HepG2 (cell line): ENCODE data around the gene MAFF. TPM values are rescaled to one million over a fixed set of nuclear protein-coding genes. Genes with fewer than 3 reads are reported as not detected.
A peak's percentile ranks its signal among the peaks of the same experiment; 100 is the strongest.

Source experiments
- AGO2 ChIP-seq: fragments of 200-400 bp; formaldehyde crosslinking; optimal IDR thresholded peaks from 2 replicates; pipeline ENCODE3; 2017; ENCODE audit warnings: mild to moderate bottlenecking, low read depth, low read length, moderate library complexity
- BCL6 ChIP-seq: IDR thresholded peaks from 2 replicates; pipeline ENCODE4 v1.6.1; 2016; ENCODE audit warnings: missing genetic modification reagents, missing compliant biosample characterization
- CCAR2 ChIP-seq: fragments of 200-400 bp; formaldehyde crosslinking; optimal IDR thresholded peaks from 2 replicates; pipeline ENCODE3; 2018; ENCODE audit warnings: low read depth, mild to moderate bottlenecking, low read length, moderate library complexity
- FOXA1 ChIP-seq, 2 experiments: fragments of 450-650 bp in 1 of 2; sonication (generic) in 1 of 2; formaldehyde crosslinking in 1 of 2; IDR thresholded peaks; 2 replicates each; pipeline versions ENCODE4 v1.4.0 to v1.6.1; 2016 to 2020; ENCODE audit warnings: missing genetic modification reagents in 1 of 2
- FOXO4 ChIP-seq: sonication (generic); formaldehyde crosslinking; conservative IDR thresholded peaks from 2 replicates; pipeline ENCODE4 v1.8.1; 2023; ENCODE audit warnings: missing genetic modification reagents
- HDAC1 ChIP-seq: sonication (generic); formaldehyde crosslinking; IDR thresholded peaks from 2 replicates; pipeline ENCODE4 v1.5.1; 2020; ENCODE audit warnings: mild to moderate bottlenecking, missing genetic modification reagents
- ISL2 ChIP-seq: sonication (generic); formaldehyde crosslinking; IDR thresholded peaks from 2 replicates; pipeline ENCODE4 v1.5.0; 2020; ENCODE audit warnings: missing genetic modification reagents
- MAX ChIP-seq: IDR thresholded peaks from 2 replicates; pipeline ENCODE4 v1.6.1; 2012; ENCODE audit warnings: inconsistent platforms
- MEIS2 ChIP-seq: sonication (generic); formaldehyde crosslinking; IDR thresholded peaks from 2 replicates; pipeline ENCODE4 v1.9.0; 2021; ENCODE audit warnings: mild to moderate bottlenecking, missing genetic modification reagents
- MIER3 ChIP-seq: IDR thresholded peaks from 2 replicates; pipeline ENCODE4 v1.6.1; 2016; ENCODE audit warnings: missing compliant biosample characterization, borderline replicate concordance
- RAD51 ChIP-seq: fragments of 450-650 bp; IDR thresholded peaks from 2 replicates; pipeline ENCODE4 v1.6.1; 2016; ENCODE audit warnings: borderline replicate concordance
- RFX1 ChIP-seq: fragments of 450-650 bp; IDR thresholded peaks from 2 replicates; pipeline ENCODE4 v1.6.1; 2017
- SALL1 ChIP-seq: sonication (generic); formaldehyde crosslinking; IDR thresholded peaks from 2 replicates; pipeline ENCODE4 v1.8.0; 2022; ENCODE audit warnings: mild to moderate bottlenecking, missing genetic modification reagents
- SMYD3 ChIP-seq: sonication (generic); formaldehyde crosslinking; IDR thresholded peaks from 2 replicates; pipeline ENCODE4 v1.8.1; 2023; ENCODE audit warnings: mild to moderate bottlenecking, missing genetic modification reagents
- SRSF9 ChIP-seq: fragments of 200-400 bp; formaldehyde crosslinking; IDR thresholded peaks from 2 replicates; pipeline ENCODE4 v1.6.1; 2018; ENCODE audit warnings: borderline replicate concordance, mild to moderate bottlenecking, low read depth, low read length; ENCODE audit not compliant: insufficient read depth, poor library complexity, severe bottlenecking
- TAF1 ChIP-seq: sonication (generic); formaldehyde crosslinking; IDR thresholded peaks from 2 replicates; pipeline ENCODE4 v1.4.0; 2020; ENCODE audit warnings: missing genetic modification reagents
- TARDBP ChIP-seq: sonication (generic); formaldehyde crosslinking; IDR thresholded peaks from 2 replicates; pipeline ENCODE4 v1.8.0; 2022; ENCODE audit warnings: mild to moderate bottlenecking, missing genetic modification reagents
- UBTF ChIP-seq: sonication (generic); formaldehyde crosslinking; IDR thresholded peaks from 2 replicates; pipeline ENCODE4 v1.4.0; 2020; ENCODE audit warnings: mild to moderate bottlenecking, missing genetic modification reagents
- ZNF331 ChIP-seq: sonication (generic); formaldehyde crosslinking; IDR thresholded peaks from 2 replicates; pipeline ENCODE4 v1.4.0; 2020; ENCODE audit warnings: missing genetic modification reagents
- ZNF512B ChIP-seq: sonication (generic); formaldehyde crosslinking; IDR thresholded peaks from 2 replicates; pipeline ENCODE4 v1.5.1; 2020; ENCODE audit warnings: missing genetic modification reagents, mild to moderate bottlenecking, borderline replicate concordance
- ZNF550 ChIP-seq: sonication (generic); formaldehyde crosslinking; IDR thresholded peaks from 2 replicates; pipeline ENCODE4 v1.4.0; 2020; ENCODE audit warnings: mild to moderate bottlenecking, missing genetic modification reagents, borderline replicate concordance
- ZNF580 ChIP-seq: IDR thresholded peaks from 2 replicates; pipeline ENCODE4 v1.6.1; 2016; ENCODE audit warnings: low read depth, borderline replicate concordance
- ZNF652 ChIP-seq: IDR thresholded peaks from 2 replicates; pipeline ENCODE4 v1.6.1; 2016; ENCODE audit warnings: low read depth, borderline replicate concordance
- ZNF746 ChIP-seq: sonication (generic); formaldehyde crosslinking; IDR thresholded peaks from 2 replicates; pipeline ENCODE4 v1.8.0; 2022; ENCODE audit warnings: mild to moderate bottlenecking, missing genetic modification reagents
- polyA plus RNA-seq, 8 experiments: library from polyadenylated mRNA; depleted of rRNA in 3 of 8; stranded (reverse) in 7 of 8; unstranded in 1 of 8; fragments of >200 nt; fragmentation: Illumina TruSeq in 4 of 8; extraction: Trizol in 4 of 8; gene quantifications; 2 replicates each; pipeline versions ENCODE4 v1.2.1 to v1.2.3, GENCODE V29; 2011 to 2016; ENCODE audit warnings: low read depth in 4 of 8, missing spikeins in 1 of 8, mixed read lengths in 1 of 8; ENCODE audit not compliant: insufficient read depth in 1 of 8
- total RNA-seq, 5 experiments: library from RNA; depleted of rRNA; stranded (reverse); fragments of >200 nt; fragmentation: Illumina TruSeq; extraction: Trizol; gene quantifications; 2 replicates each; pipeline ENCODE4 v1.2.3, GENCODE V29; 2016; ENCODE audit warnings: low read depth in 1 of 5

The MAFF gene
- total and polyA plus RNA-seq, 2 of the 13 experiments (the other 11 are each of a cell fraction or from before 2014, with no cell fraction given), result 5.4 to 14.3 TPM

GRCh38 chr22:38172832-38173640 is 28.8 kb upstream of the MAFF start (continued):
- TF ChIP-seq MAX, result peak; percentile 71
- TF ChIP-seq SMYD3 (CRISPR knock-in tag), result no peak
- TF ChIP-seq SRSF9, result no peak
- TF ChIP-seq RAD51, result no peak
- TF ChIP-seq BCL6, result peak; percentile 44
- TF ChIP-seq ZNF652 (CRISPR knock-in tag), result no peak
- peak; percentile 62 for TF ChIP-seq SALL1 (CRISPR knock-in tag)
- no peak for TF ChIP-seq AGO2
- 0 out of 2 replicates have a peak, but pooled peaks have one; percentile 61 for TF ChIP-seq ZNF550 (CRISPR knock-in tag)
- no peak for TF ChIP-seq TAF1
- no peak for TF ChIP-seq ZNF746
- TF ChIP-seq TARDBP (CRISPR knock-in tag), result 0 out of 2 replicates have a peak, but pooled peaks have one; percentile 16
- TF ChIP-seq UBTF (CRISPR knock-in tag), result peak; percentile 47
- no peak for TF ChIP-seq FOXA1 (IDR thresholded peaks at IDR 0.05)
- TF ChIP-seq FOXA1 (CRISPR knock-in tag; IDR thresholded peaks at IDR 0.05), result no peak
- no peak; the same call in 1 of the 2 replicates for TF ChIP-seq HDAC1 (CRISPR knock-in tag)
- no peak for TF ChIP-seq ZNF331
- TF ChIP-seq ZNF512B, result no peak
- TF ChIP-seq ZNF580, result no peak
- peak; percentile 44; the same call in 1 of the 2 replicates for TF ChIP-seq MEIS2 (CRISPR knock-in tag)
- no peak for TF ChIP-seq ISL2 (CRISPR knock-in tag)
- TF ChIP-seq CCAR2, result no peak
- no peak for TF ChIP-seq RFX1
- no peak for TF ChIP-seq MIER3 (CRISPR knock-in tag)
- no peak for TF ChIP-seq FOXO4 (CRISPR knock-in tag)
